Heart left ventricle (tissue), 13 donors: ENCODE measurements around the gene SNED1.

Experiments
- POLR2A ChIP-seq, 2 donors: fragments of 450-650 bp; IDR thresholded peaks; one replicate each; pipeline ENCODE4 v1.6.1; 2017; ENCODE audit warnings: antibody characterized with exemption in 2 of 2, mild to moderate bottlenecking in 2 of 2, moderate library complexity in 2 of 2
- TF ChIP-seq, protein P1 (sequence below), 12 donors: fragments of 200-600 bp; sonication (generic) in 4 of 12; IDR thresholded peaks; one replicate each; pipeline versions ENCODE4 v1.5.0 to v1.8.0; 2018 to 2022; ENCODE audit warnings: antibody characterized with exemption in 12 of 12, mild to moderate bottlenecking in 5 of 12
- donor health status: ischemic (EF 13 %, LVEDD 7.1; RV severe dilation, severe dysfunction).
- donor health status: DM: no; HTN: yes; CAD: no.
- donor health status: DM: no; HTN: no; CAD: no.
- donor health status: ischemic (EF 25% LVEDD 6.9; RV normal size, moderate dysfunction).
- donor health status: ischemic (EF 25% LVEDD 5.7; RV mildly dilated, moderate dysfunction).
- donor health status: ischemic (EF 35%, LVEDD 5.7; RV mildly dilated, moderate dysfunction).
- donor health status: nonischemic (EF 11% LVEDD 7.7; RV severe dilation, severe dysfunction).
- donor health status: DM: yes; HTN: yes; CAD: no.
- donor health status: PGD.
- donor health status: ischemic (EF 29% LVEDD 5.4; RV normal size, mild dysfunction).
- donor health status: nonischemic (EF 23%, LVEDD 6.1; RV moderate dilation, normal function).

DNA sequence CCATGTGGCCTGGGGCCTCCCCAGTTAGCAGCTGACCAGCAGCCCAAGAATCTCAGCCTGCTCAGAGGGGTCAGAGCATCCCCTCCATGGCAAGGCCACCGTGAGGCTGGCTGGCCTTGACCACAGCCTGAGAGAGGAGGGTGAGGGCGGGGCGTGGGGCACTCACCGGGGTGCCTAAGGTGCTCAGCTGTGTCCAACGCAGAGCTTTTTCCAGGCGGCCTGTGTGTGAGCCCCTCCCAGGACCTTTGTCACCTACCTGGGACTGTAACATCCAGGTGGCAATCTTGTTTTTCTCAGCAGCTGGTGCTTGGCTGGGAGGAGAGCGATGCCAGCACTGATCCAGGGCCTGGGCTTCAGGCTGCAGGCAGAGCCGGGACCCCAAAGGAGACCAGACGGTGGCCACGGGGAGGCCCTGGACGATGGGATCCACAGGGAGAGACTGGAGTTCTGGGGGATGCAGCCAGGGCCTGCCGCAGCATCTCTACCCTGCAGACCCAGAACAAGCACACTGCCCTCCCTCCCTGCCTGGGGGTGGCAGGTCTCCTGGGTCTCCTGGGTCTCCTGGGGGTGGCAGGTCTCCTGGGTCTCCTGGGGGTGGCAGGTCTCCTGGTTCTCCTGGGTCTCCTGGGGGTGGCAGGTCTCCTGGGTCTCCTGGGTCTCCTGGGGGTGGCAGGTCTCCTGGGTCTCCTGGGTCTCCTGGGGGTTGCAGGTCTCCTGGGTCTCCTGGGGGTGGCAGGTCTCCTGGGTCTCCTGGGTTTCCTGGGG, 12.3 kb downstream of the SNED1 start:
- no peak for TF ChIP-seq POLR2A (IDR thresholded peaks at IDR 0.05)
- TF ChIP-seq, protein P1, sequence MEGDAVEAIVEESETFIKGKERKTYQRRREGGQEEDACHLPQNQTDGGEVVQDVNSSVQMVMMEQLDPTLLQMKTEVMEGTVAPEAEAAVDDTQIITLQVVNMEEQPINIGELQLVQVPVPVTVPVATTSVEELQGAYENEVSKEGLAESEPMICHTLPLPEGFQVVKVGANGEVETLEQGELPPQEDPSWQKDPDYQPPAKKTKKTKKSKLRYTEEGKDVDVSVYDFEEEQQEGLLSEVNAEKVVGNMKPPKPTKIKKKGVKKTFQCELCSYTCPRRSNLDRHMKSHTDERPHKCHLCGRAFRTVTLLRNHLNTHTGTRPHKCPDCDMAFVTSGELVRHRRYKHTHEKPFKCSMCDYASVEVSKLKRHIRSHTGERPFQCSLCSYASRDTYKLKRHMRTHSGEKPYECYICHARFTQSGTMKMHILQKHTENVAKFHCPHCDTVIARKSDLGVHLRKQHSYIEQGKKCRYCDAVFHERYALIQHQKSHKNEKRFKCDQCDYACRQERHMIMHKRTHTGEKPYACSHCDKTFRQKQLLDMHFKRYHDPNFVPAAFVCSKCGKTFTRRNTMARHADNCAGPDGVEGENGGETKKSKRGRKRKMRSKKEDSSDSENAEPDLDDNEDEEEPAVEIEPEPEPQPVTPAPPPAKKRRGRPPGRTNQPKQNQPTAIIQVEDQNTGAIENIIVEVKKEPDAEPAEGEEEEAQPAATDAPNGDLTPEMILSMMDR (IDR thresholded peaks at IDR 0.05), result no peak
